ENCODE measurements around the gene DCLK1. TPM values are rescaled to one million over a fixed set of nuclear protein-coding genes. Genes with fewer than 3 reads are reported as not detected.

The DCLK1 gene
- total RNA-seq, 1 experiment from 2014 or later: not detected

DNA sequence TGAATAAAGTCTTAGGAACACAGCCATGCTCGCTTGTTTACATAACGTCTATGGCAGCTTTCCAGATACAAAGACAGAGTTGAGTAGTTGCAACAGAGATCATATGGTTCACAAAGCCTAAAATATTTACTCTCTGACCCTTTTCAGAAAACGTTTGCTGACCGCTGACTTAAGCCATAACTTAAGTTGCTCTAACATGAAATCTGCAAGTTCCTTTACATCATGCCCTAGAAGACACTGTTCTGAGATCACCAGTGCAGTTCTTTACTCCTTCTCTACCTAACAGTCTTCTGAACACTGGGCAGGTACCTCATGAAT, 166.4 kb downstream of the DCLK1 start:
- Histone ChIP-seq H3K36me3 (ENCODE audit: insufficient read depth, low read length) (no peaks in the 10 kb centered on the region), H4K20me1 (ENCODE audit: insufficient read depth, low read depth, low read length) (no peaks in the 10 kb centered on the region), H3K79me2 (ENCODE audit: low read length) (no peaks in the 10 kb centered on the region), H3K9ac (ENCODE audit: low read length) (no peak overlapping the region), H3K9me2 (replicated peaks; ENCODE audit: insufficient read depth, low read length) (no peaks in the 10 kb centered on the region), H3K4me1 (ENCODE audit: low read length) (no peaks in the 10 kb centered on the region), H2AFZ (ENCODE audit: low read length) (no peak overlapping the region), H3K4me3 (ENCODE audit: low read length) (no peak overlapping the region), H3K9me3 (ENCODE audit: low read length) (no peaks in the 10 kb centered on the region), H3K27me3 (ENCODE audit: low read length) (no peaks in the 10 kb centered on the region), H3K27ac (ENCODE audit: low read length) (no peak overlapping the region), H3K4me2 (ENCODE audit: low read depth, low read length, poor library complexity, severe bottlenecking) (no peak overlapping the region)
- DNase-seq: no peak

DNA sequence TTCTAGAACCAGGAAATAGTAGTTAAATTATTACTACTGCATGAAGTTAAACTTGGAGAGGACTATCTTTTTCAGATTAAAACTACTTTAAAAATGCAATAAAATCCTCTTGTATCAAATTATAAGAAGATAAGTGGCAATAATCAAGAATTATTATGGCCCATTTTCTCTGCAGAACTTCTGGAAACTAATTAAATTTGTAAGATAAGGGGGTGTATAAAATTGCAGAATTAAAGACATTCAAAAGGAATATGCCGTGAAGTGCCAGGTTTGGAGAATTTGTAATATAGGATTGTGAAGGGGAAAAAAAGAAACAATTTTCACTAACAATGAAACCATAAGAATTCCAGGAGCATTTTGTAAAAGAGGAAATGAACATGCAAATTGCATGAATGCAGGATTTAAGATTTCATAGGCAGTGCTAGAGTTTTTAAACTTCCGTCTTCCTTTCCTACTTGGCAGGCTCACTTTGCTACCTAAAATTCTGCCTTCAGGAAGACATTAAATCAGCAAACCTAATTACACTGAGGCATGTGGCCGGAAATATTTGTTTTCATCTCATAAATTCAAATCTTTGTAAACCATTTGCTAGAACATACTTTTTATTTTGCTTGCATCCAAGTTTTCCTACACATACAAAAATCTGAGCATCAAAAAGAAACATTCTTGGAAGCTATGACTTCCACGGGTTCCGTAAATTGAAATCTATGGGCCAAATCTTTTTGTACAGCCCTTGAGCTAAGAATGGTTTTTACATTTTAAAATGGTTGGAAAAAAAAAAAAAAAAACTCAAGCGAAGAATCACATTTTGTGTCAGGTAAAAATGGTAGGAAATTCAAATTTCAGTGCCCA, 166.9 kb downstream of the DCLK1 start:
- no peak overlapping the region for H3K9ac ChIP-seq (ENCODE audit: low read length)
- no peak overlapping the region for H2AFZ ChIP-seq (ENCODE audit: low read length)
- H3K9me3 ChIP-seq (ENCODE audit: low read length): no peaks in the 10 kb centered on the region
- no peak overlapping the region for H3K4me2 ChIP-seq (ENCODE audit: low read depth, low read length, poor library complexity, severe bottlenecking)
- H3K4me3 ChIP-seq (ENCODE audit: low read length): no peak overlapping the region
- no peak for DNase-seq
- no peaks in the 10 kb centered on the region for H3K27me3 ChIP-seq (ENCODE audit: low read length)
- no peaks in the 10 kb centered on the region for H4K20me1 ChIP-seq (ENCODE audit: insufficient read depth, low read depth, low read length)
- no peak overlapping the region for H3K27ac ChIP-seq (ENCODE audit: low read length)
- no peaks in the 10 kb centered on the region for H3K9me2 ChIP-seq (replicated peaks; ENCODE audit: insufficient read depth, low read length)
- no peaks in the 10 kb centered on the region for H3K4me1 ChIP-seq (ENCODE audit: low read length)
- no peaks in the 10 kb centered on the region for H3K36me3 ChIP-seq (ENCODE audit: insufficient read depth, low read length)
- no peaks in the 10 kb centered on the region for H3K79me2 ChIP-seq (ENCODE audit: low read length)

DNA sequence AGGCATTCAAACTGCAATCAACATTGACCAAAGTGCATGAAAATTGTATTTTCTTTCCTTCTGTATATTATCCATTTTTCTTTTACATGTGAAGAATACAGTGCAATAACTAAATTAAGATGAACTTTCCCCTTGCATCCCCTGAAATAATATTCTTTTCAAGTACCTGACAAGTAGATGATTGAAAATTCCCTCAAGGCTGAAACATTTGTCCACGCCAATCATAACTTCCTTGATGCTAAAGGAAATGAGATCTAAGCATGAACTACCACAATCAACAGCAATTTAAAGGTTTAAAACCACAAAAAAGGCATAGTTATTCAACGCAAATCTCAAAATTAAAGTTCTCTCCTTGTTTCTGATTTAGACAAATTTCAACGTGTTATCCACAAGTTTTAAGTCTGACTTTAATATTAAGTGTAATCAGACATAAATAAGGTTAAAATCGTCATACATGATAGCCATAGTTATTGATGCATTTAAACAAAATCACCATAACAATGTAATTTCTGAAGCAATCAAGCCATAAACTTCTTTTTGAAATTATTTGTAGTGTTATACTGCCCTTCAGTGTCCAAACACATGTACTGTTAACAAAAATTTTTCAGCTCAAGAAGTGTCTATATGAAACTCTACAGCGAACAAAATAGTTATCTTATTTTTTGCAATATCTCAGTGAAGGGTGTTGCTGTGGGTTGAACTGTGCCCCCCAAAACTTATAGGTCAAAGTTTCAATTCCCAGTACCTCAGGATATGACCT, 169.5 kb downstream of the DCLK1 start:
- Histone ChIP-seq H3K4me2 (ENCODE audit: low read depth, low read length, poor library complexity, severe bottlenecking) (no peak overlapping the region), H3K27me3 (ENCODE audit: low read length) (no peaks in the 10 kb centered on the region), H3K4me1 (ENCODE audit: low read length) (no peaks in the 10 kb centered on the region), H3K27ac (ENCODE audit: low read length) (no peak overlapping the region), H2AFZ (ENCODE audit: low read length) (no peak overlapping the region), H4K20me1 (ENCODE audit: insufficient read depth, low read depth, low read length) (no peaks in the 10 kb centered on the region), H3K4me3 (ENCODE audit: low read length) (no peak overlapping the region), H3K79me2 (ENCODE audit: low read length) (no peaks in the 10 kb centered on the region), H3K9me3 (ENCODE audit: low read length) (peaks cover 7% of the 10 kb centered on the region; the same call in 1 of the 2 replicates), H3K36me3 (ENCODE audit: insufficient read depth, low read length) (no peaks in the 10 kb centered on the region), H3K9me2 (replicated peaks; ENCODE audit: insufficient read depth, low read length) (no peaks in the 10 kb centered on the region), H3K9ac (ENCODE audit: low read length) (no peak overlapping the region)
- no peak for DNase-seq

DNA sequence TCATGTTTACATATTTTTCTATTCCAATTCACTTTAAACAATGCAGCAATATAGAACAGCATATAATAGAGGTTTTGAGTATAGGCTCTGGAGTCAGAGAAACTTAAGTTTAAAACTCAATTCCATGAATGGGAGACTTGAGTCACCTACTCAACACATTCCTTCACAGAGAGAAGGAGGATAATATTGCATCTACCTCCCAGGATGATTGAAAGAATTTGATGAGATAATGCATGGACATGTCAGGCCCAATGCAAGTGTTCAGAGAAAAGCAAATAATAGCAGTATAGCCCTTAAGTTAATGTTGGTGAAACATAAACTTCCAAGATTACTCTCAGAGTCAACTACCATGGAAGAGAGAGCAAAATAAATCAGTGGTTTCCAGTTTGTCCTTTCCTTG, 170.2 kb downstream of the DCLK1 start:
- Histone ChIP-seq H3K79me2 (ENCODE audit: low read length) (no peaks in the 10 kb centered on the region), H2AFZ (ENCODE audit: low read length) (no peak overlapping the region), H3K9me2 (replicated peaks; ENCODE audit: insufficient read depth, low read length) (no peaks in the 10 kb centered on the region), H3K4me1 (ENCODE audit: low read length) (no peaks in the 10 kb centered on the region), H3K27me3 (ENCODE audit: low read length) (no peaks in the 10 kb centered on the region), H4K20me1 (ENCODE audit: insufficient read depth, low read depth, low read length) (no peaks in the 10 kb centered on the region), H3K4me2 (ENCODE audit: low read depth, low read length, poor library complexity, severe bottlenecking) (no peak overlapping the region), H3K36me3 (ENCODE audit: insufficient read depth, low read length) (no peaks in the 10 kb centered on the region), H3K9ac (ENCODE audit: low read length) (no peak overlapping the region), H3K27ac (ENCODE audit: low read length) (no peak overlapping the region), H3K9me3 (ENCODE audit: low read length) (peaks cover 7% of the 10 kb centered on the region; the same call in 1 of the 2 replicates), H3K4me3 (ENCODE audit: low read length) (no peak overlapping the region)
- no peak for DNase-seq

DNA sequence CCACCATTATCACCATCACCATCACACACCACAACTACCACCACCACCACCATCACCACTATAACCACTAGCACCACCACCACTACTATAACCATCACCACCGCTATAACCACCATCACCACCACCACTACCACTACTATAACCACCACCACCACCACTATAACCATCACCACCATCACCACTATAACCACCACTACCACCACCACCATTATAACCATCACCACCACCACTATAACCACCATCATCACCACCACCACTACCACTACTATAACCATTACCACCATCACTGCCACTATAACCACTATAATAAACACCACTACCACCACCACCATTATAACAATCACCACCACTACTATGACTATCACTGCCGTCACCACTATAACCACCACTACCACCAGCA, 173.2 kb downstream of the DCLK1 start:
- Histone ChIP-seq H3K4me1 (ENCODE audit: low read length) (no peaks in the 10 kb centered on the region), H3K9me2 (replicated peaks; ENCODE audit: insufficient read depth, low read length) (no peaks in the 10 kb centered on the region), H2AFZ (ENCODE audit: low read length) (no peak overlapping the region), H3K9ac (ENCODE audit: low read length) (no peak overlapping the region), H3K4me3 (ENCODE audit: low read length) (no peak overlapping the region), H3K36me3 (ENCODE audit: insufficient read depth, low read length) (no peaks in the 10 kb centered on the region), H3K4me2 (ENCODE audit: low read depth, low read length, poor library complexity, severe bottlenecking) (no peak overlapping the region), H3K79me2 (ENCODE audit: low read length) (no peaks in the 10 kb centered on the region), H3K27me3 (ENCODE audit: low read length) (no peaks in the 10 kb centered on the region), H3K9me3 (ENCODE audit: low read length) (peaks cover 7% of the 10 kb centered on the region; the same call in 1 of the 2 replicates), H4K20me1 (ENCODE audit: insufficient read depth, low read depth, low read length) (no peaks in the 10 kb centered on the region), H3K27ac (ENCODE audit: low read length) (no peak overlapping the region)
- DNase-seq: no peak

DNA sequence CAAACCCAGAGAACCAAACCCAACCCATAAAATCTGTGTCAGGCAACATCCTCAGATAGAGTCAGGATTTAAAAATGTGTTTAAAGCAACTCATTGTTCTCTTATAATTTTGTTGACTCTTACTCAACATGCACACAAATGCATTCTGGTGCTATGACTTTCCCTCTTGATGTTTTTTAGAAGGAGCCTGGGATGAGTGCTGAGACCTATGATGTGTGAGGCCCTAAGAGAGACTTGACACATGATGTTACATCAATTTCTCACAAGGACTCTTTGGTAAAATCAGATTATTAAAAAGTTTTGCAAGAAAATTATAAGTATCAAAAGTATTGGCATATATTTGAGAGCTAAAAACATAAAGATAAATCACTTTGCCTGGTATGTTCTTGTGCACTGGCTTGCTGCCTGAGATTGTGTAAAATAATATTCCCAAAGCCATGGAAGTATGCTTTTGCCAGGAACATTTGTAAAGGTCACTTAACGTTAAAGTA, 173.9 kb downstream of the DCLK1 start:
- Histone ChIP-seq H3K36me3 (ENCODE audit: insufficient read depth, low read length) (no peaks in the 10 kb centered on the region), H2AFZ (ENCODE audit: low read length) (no peak overlapping the region), H3K79me2 (ENCODE audit: low read length) (no peaks in the 10 kb centered on the region), H3K9ac (ENCODE audit: low read length) (no peak overlapping the region), H3K27me3 (ENCODE audit: low read length) (no peaks in the 10 kb centered on the region), H3K4me1 (ENCODE audit: low read length) (no peaks in the 10 kb centered on the region), H3K9me3 (ENCODE audit: low read length) (peaks cover 7% of the 10 kb centered on the region; the same call in 1 of the 2 replicates), H3K4me3 (ENCODE audit: low read length) (no peak overlapping the region), H3K4me2 (ENCODE audit: low read depth, low read length, poor library complexity, severe bottlenecking) (no peak overlapping the region), H3K9me2 (replicated peaks; ENCODE audit: insufficient read depth, low read length) (no peaks in the 10 kb centered on the region), H3K27ac (ENCODE audit: low read length) (no peak overlapping the region), H4K20me1 (ENCODE audit: insufficient read depth, low read depth, low read length) (no peaks in the 10 kb centered on the region)
- DNase-seq: no peak

DNA sequence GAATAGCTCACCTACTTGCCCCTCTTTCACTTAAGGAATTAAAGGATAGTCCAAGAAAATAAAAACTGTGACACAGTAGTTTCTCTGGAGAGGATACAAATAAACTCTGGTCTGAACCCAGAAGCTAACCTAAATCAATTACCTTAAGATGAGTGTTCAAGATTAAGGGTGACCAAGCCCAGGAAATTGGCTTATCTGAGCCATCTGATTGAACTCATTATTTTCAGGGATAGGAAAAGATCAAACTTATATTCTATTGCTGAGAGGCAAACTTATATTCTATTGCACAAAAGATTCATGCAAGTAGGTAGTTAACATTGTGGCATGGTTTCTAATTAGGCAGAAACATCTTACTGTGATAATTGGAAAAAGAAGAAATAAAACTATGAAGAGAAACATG, 175.1 kb downstream of the DCLK1 start:
- H3K9me2 ChIP-seq (replicated peaks; ENCODE audit: insufficient read depth, low read length): no peaks in the 10 kb centered on the region
- no peaks in the 10 kb centered on the region for H3K79me2 ChIP-seq (ENCODE audit: low read length)
- H3K27ac ChIP-seq (ENCODE audit: low read length): no peak overlapping the region
- H3K36me3 ChIP-seq (ENCODE audit: insufficient read depth, low read length): no peaks in the 10 kb centered on the region
- H2AFZ ChIP-seq (ENCODE audit: low read length): no peak overlapping the region
- H3K4me2 ChIP-seq (ENCODE audit: low read depth, low read length, poor library complexity, severe bottlenecking): no peak overlapping the region
- H3K4me3 ChIP-seq (ENCODE audit: low read length): no peak overlapping the region
- no peak overlapping the region for H3K9ac ChIP-seq (ENCODE audit: low read length)
- no peaks in the 10 kb centered on the region for H3K4me1 ChIP-seq (ENCODE audit: low read length)
- no peaks in the 10 kb centered on the region for H3K27me3 ChIP-seq (ENCODE audit: low read length)
- no peak for DNase-seq
- peaks cover 7% of the 10 kb centered on the region; the same call in 1 of the 2 replicates for H3K9me3 ChIP-seq (ENCODE audit: low read length)
- no peaks in the 10 kb centered on the region for H4K20me1 ChIP-seq (ENCODE audit: insufficient read depth, low read depth, low read length)

DNA sequence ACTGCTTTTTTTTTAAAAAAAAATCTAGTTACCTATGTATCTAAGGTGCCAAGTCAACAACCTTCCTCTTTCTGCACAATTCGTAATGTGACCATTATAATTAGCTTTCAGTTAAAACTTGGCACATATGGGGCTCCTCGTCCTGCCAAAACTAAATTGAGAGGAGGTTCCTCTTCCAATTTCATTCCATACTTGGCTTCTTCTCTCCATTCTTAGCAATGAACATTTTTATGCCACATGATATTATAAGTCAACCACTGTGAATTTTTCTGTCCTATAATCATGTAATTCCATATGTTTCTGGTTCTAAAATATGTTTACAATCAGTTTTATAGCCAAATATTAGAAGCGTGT, 177.0 kb downstream of the DCLK1 start:
- H3K9me2 ChIP-seq (replicated peaks; ENCODE audit: insufficient read depth, low read length): no peaks in the 10 kb centered on the region
- H3K9me3 ChIP-seq (ENCODE audit: low read length): peaks cover 7% of the 10 kb centered on the region; the same call in 1 of the 2 replicates
- no peak for DNase-seq
- no peaks in the 10 kb centered on the region for H3K36me3 ChIP-seq (ENCODE audit: insufficient read depth, low read length)
- H3K4me2 ChIP-seq (ENCODE audit: low read depth, low read length, poor library complexity, severe bottlenecking): no peak overlapping the region
- H4K20me1 ChIP-seq (ENCODE audit: insufficient read depth, low read depth, low read length): no peaks in the 10 kb centered on the region
- no peaks in the 10 kb centered on the region for H3K79me2 ChIP-seq (ENCODE audit: low read length)
- no peaks in the 10 kb centered on the region for H3K4me1 ChIP-seq (ENCODE audit: low read length)
- H3K27me3 ChIP-seq (ENCODE audit: low read length): no peaks in the 10 kb centered on the region
- no peak overlapping the region for H2AFZ ChIP-seq (ENCODE audit: low read length)
- no peak overlapping the region for H3K4me3 ChIP-seq (ENCODE audit: low read length)
- no peak overlapping the region for H3K27ac ChIP-seq (ENCODE audit: low read length)
- no peak overlapping the region for H3K9ac ChIP-seq (ENCODE audit: low read length)

All from Karpas-422 (cell line).